Measurements from ENCODE around the gene FAM222B.
"Not testable (repeated sequence)": the region's sequence is repeated elsewhere in the genome, so short reads cannot be mapped to it uniquely, and the experiment has no call there.

Gene FAM222B

GRCh38 chr17:28735913-28736769, 106.4 kb downstream of the FAM222B start:
- intact Hi-C loops (cut with DNase I); DNase-seq: not testable (repeated sequence)

GRCh38 chr17:28735242-28735722, 107.3 kb downstream of the FAM222B start:
- peak in 2 of 10 donors; percentile 33 to 42 for DNase-seq
- intact Hi-C loops (cut with DNase I) = no loop called here

GRCh38 chr17:28734712-28735241, 107.8 kb downstream of the FAM222B start:
- DNase-seq = peak in 1 of 10 donors; percentile 82
- intact Hi-C loops (cut with DNase I) = no loop called here

GRCh38 chr17:28733346-28733745, 109.2 kb downstream of the FAM222B start:
- intact Hi-C loops (cut with DNase I) = no loop called here

GRCh38 chr17:28729950-28730330, 112.7 kb downstream of the FAM222B start:
- intact Hi-C loops (cut with DNase I) = loop anchor here (1.0 to 5.0 kb wide), 2 partner anchors 13 to 182 kb away; no protein-coding TSS in a partner anchor
- peak in 1 of 10 donors; percentile 44 for DNase-seq

More at GRCh38 chr17:28733346-28733745, 109.2 kb downstream of the FAM222B start:
- no peak for DNase-seq

GRCh38 chr17:28728364-28729200, 114.0 kb downstream of the FAM222B start, which contains the start of gene NEK8:
Gene NEK8 (plus strand): TSS chr17:28728788. CDS start chr17:28728814, 26 bp downstream.
- peak; percentile 83 to 99 (median 94) for DNase-seq
- intact Hi-C loops (cut with DNase I) = loop anchor here (1.0 to 5.0 kb wide), 2 partner anchors 15 to 184 kb away; no protein-coding TSS in a partner anchor

- DNase-seq = peak; percentile 89 to 99 (median 94)
- intact Hi-C loops (cut with DNase I) = loop anchor here (1.0 to 5.0 kb wide), 3 partner anchors 23 to 226 kb away; no protein-coding TSS in a partner anchor
These were observed 115.7 kb downstream of the FAM222B start for GRCh38 chr17:28726627-28727491.

GRCh38 chr17:28726226-28726626, 116.4 kb downstream of the FAM222B start, which contains the start of gene TLCD1:
Gene TLCD1 (minus strand): TSS chr17:28726233. CDS start chr17:28726097, 136 bp downstream.
- intact Hi-C loops (cut with DNase I) = loop anchor here (2.0 to 5.0 kb wide), 2 partner anchors 186 to 227 kb away; no protein-coding TSS in a partner anchor
- DNase-seq = peak in 4 of 10 donors; percentile 40 to 88 (median 66)

- DNase-seq = peak in 2 of 10 donors; percentile 82 to 84
- intact Hi-C loops (cut with DNase I) = loop anchor here (2.0 to 5.0 kb wide), 2 partner anchors 187 to 227 kb away; no protein-coding TSS in a partner anchor
These were observed 116.8 kb downstream of the FAM222B start for GRCh38 chr17:28725660-28726225.

- intact Hi-C loops (cut with DNase I) = loop anchor here (5.0 kb wide), 1 partner anchor 187 kb away; no protein-coding TSS in a partner anchor
- DNase-seq = peak in 2 of 10 donors; percentile 16 to 56
These were observed 117.4 kb downstream of the FAM222B start for GRCh38 chr17:28725166-28725659.

GRCh38 chr17:28724500-28725165, 118.0 kb downstream of the FAM222B start:
- DNase-seq = no peak
- intact Hi-C loops (cut with DNase I) = loop anchor here (5.0 kb wide), 1 partner anchor 188 kb away; no protein-coding TSS in a partner anchor

- DNase-seq = peak in 1 of 10 donors; percentile 31
- intact Hi-C loops (cut with DNase I) = not testable (repeated sequence)
These were observed 118.6 kb downstream of the FAM222B start for GRCh38 chr17:28723836-28724499.

- intact Hi-C loops (cut with DNase I) = no loop called here
- DNase-seq = no peak
These were observed 119.3 kb downstream of the FAM222B start for GRCh38 chr17:28723159-28723835.

GRCh38 chr17:28722417-28723158, 120.0 kb downstream of the FAM222B start:
- DNase-seq = no peak
- intact Hi-C loops (cut with DNase I) = no loop called here

GRCh38 chr17:28720997-28721329, 121.6 kb downstream of the FAM222B start:
- intact Hi-C loops (cut with DNase I) = not testable (repeated sequence)
- peak in 1 of 10 donors; percentile 41 for DNase-seq

Measured in posterior cingulate gyrus (tissue), 11 donors.